T-helper 9 cell (primary cell): Measurements from ENCODE around the gene DDX31.

Experiments used
- DNase-seq: peaks from one replicate; pipeline ENCODE4 v3.0.0-alpha.2; 2020

DDX31 gene

GRCh38 chr9:132592451-132592850 is 77.3 kb downstream of the DDX31 start:
- DNase-seq = no peak

GRCh38 chr9:132591751-132592314 is 78.0 kb downstream of the DDX31 start:
- DNase-seq = no peak

GRCh38 chr9:132591244-132591643 is 78.5 kb downstream of the DDX31 start:
- DNase-seq = no peak

- no peak for DNase-seq
These were observed 79.2 kb downstream of the DDX31 start for GRCh38 chr9:132590318-132591182.

DNA sequence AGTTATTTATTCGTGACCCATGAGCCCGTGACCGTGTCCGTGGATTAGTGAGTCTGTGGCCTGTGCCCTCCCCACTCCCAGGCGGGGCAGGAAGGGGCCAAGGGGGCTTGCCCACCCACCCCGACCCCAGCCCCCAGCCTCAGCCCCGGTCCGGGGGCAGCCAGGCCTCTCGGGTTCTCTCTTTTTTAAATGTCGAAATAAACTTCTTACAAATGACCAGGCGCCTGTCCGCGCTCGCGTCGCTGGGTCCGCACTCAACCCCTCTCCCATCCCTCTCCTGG is 79.8 kb downstream of the DDX31 start:
- no peak for DNase-seq

GRCh38 chr9:132589148-132590036 is 80.4 kb downstream of the DDX31 start:
- no peak for DNase-seq

- no peak for DNase-seq
These were observed 81.2 kb downstream of the DDX31 start for GRCh38 chr9:132588501-132589147.

DNA sequence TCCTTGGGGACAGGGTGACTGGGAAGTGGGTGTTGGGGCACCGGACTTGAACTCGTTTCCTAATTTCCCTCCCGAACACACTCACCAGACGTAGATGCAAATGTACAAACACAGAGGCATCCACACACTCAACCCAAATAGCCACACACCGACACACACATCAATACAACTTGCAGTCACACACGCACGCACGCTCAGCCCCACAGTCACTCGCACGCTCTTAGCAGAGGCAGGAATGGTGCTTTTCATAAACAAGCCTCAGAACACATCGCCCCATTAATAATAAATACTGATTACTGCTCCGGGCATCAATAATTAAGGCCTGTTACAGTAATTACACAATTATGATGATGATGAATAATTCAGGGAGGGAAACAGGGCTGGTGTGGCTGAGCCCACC is 81.7 kb downstream of the DDX31 start:
- DNase-seq = no peak

DNA sequence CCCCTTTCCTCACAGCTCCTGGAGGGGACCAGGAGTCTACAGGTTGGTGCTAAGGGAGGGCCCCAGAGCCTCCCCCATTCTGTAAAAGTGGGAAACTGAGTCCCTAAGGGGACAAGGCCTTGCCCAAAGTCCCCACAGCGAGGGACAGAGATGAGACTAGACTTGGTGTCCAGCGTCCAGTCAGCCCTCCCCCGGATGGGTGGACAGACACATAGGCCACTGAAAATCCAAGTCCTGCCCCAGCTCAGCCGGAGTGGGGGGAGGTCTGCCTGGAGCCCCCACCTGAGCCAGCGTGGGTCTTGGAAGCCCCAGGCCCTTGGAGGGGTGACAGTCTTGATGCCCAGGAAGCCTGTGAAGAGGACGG is 82.2 kb downstream of the DDX31 start:
- no peak for DNase-seq

- no peak for DNase-seq
These were observed 82.8 kb downstream of the DDX31 start for GRCh38 chr9:132586830-132587591.

- no peak for DNase-seq
These were observed 83.6 kb downstream of the DDX31 start for GRCh38 chr9:132585954-132586829.

DNA sequence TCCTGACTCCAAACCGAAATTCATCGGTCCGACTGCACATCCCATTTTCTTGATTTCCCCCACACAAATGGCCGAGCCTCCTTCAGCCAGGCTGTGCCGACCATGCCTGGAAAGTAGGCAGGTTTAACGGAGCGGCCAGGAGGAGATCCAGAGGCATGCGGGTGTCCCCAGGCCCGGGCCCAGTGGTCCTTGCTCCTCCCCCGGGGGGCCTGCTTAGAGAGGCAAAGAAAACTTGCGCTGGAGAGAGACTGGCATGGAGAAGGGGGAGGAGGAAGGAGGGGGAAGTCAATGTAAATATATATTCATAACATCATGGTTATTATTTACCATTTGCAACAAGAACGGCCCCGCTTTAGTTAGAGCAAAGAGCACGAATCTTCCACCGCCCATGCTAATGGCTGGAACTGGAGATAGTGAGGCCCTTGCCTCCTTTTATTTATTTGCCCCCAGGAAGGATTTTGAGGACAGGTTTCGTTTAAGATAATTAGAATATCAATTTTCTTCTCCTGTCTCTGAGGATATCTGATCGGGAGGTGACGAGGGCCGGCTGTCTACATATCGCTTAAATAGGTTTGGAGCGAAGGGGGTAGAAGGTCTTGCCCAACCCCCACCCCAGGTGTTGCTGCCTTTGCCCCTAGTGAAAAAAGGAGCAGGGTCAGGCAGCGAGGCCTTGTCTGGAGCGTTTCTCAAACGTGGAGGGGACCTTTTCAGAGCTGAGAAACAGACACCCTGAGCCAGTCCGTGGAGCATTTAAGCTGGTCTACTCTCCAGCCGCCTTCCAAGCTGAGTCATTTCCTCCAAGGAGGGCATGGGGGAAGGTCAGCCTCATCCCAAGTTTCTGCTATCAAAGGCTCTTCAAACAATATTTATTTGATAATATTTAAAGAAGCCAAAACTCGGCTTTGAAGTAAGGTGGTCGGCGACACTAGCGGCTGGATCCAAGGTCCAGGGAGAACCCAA is 84.9 kb downstream of the DDX31 start:
- no peak for DNase-seq

DNA sequence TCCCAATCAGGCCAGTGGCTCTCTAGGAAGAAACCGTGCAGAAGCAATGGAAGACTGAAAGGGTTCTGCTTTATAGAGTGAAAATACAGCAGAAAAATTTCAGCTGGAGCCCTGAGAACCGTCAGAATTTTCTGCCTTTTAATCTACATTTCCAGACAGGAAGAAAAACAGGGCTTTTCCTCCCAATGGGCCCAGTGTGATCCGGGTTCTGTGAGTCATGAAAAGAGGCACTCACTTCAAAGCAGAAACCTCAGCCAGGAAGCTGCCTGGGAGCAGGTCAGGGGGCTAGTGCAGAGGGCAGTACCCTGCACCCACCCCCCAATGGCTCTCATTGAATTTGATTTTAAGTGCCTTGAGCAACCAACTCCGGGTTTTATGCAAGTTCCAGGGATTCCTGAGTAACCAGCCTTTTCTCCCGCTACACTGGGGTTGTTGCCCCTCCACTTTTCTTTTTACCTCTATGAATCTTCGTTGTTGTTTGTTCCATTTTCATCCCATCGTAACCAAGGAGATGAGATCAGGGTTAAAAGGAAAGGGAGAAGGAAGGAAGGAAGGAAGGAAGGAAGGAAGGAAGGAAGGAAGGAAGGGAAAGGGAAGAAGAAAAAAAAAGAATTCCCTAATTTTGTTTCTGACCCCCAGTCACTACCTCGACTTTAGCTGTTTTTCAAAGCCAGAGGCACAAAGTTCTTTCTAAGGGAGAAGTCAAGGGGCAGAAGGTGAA is 86.0 kb downstream of the DDX31 start:
- DNase-seq = no peak

DNA sequence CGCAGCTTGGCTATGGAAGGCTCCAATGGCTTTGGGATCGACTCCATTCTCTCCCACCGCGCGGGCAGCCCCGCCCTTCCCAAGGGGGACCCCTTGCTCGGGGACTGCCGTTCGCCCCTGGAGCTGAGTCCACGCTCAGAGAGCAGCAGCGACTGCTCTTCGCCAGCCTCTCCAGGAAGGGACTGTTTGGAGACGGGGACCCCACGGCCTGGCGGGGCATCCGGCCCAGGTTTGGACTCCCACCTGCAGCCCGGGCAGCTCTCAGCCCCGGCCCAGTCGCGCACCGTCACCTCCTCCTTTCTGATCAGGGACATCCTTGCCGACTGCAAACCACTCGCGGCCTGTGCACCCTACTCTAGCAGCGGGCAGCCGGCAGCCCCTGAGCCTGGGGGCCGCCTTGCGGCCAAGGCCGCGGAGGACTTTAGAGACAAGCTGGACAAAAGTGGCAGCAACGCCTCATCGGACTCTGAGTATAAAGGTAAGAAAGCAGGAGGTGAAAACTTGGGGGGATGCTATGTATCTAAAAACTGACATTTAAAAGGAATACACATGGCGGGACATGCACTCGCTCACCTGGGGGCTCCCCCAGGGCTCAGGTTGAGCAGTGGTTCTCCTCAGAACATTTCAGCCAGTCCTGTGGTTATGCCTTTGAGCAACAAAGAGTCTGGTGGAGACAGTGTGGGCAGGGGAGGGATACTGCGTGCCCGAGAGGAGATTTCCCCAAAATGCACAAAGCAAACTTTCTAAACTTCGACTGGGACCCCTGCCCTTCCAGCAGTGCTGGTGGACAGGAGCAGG is 86.8 kb downstream of the DDX31 start:
- DNase-seq = no peak

DNA sequence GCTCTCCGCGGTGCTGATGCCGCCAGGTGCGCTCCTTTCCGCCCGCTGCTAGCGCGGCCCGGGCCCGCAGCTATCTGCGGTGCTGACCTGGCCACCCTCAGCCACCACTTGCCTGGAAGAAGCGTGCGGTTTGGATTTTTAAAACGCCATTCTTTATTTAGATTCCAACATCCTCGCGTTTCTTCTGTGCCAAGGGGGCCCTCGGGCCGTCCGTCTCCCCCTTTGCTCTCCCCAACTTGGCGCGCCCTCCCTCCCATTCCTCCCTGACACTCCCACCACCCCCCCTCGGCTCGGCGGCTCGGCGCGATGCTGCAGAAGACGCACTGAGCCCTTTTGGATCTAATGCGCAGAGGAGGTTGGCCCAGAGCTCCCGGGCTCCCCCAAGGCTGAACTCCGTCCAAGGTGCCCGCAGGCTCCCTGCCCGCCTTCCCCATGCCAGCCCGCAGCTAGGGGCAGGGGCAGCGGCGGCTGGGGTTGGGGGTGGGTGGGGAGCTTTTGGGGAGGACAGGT is 87.5 kb downstream of the DDX31 start, which contains the start of gene BARHL1:
BARHL1 (plus strand) TSS at position 331 of the 510 bp plus-strand sequence. CDS start 192 bp downstream, outside the sequence.
- no peak for DNase-seq

GRCh38 chr9:132579427-132579798 is 90.4 kb downstream of the DDX31 start:
- DNase-seq = no peak

- no peak for DNase-seq
These were observed 91.3 kb downstream of the DDX31 start for GRCh38 chr9:132578367-132578932.

GRCh38 chr9:132577119-132577518 is 92.7 kb downstream of the DDX31 start:
- DNase-seq = no peak
